ENCODE data around the gene ADCK2. TPM values are rescaled to one million over a fixed set of nuclear protein-coding genes. Genes with fewer than 3 reads are reported as not detected.
"Not testable (repeated sequence)": the region's sequence is repeated elsewhere in the genome, so short reads cannot be mapped to it uniquely, and the experiment has no call there.

Gene ADCK2
- total RNA-seq, 1 donor from 2014 or later, result 21.1 TPM

DNA sequence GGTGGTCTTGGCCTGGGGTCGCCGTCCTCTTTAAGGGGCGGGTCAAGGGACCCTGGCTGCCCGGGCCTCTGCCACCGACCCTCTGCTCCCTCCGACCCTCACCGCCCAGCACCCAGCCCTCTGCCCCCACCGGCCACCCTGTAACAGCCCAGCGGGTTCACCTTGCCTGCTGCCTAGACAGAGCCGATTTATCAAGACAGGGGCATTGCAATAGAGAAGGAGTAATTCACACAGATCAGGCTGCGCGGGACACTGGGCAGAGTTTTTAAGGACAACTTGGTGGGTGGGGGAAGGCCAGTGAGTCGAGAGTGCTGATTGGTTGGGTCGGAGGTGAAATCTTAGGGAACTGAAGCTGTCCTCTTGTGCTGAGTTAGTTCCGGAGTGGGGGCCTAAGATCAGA lies 779 bp upstream of the ADCK2 start:
- Mint-ChIP-seq H3K4me1 (ENCODE audit: low read depth) (peaks cover 27% of the 10 kb centered on the region), H3K4me3 (peak overlapping the region; percentile 79), H3K9me3 (no peaks in the 10 kb centered on the region), H3K27me3 (ENCODE audit: insufficient read depth) (peaks cover 5% of the 10 kb centered on the region), H3K36me3 (ENCODE audit: low read depth) (peaks cover 2% of the 10 kb centered on the region), H3K27ac (peak overlapping the region; percentile 59)
- intact Hi-C loops (cut with micrococcal nuclease), result loop anchor here (2.0 to 5.0 kb wide), 3 partner anchors 195 to 1067 kb away; partner anchors contain the start of genes MKRN1 and SSBP1
- no peak for DNase-seq (ENCODE audit: low spot score)

GRCh38 chr7:140673063-140673773 lies 473 bp downstream of the ADCK2 start:
- peak; percentile 56 for DNase-seq (ENCODE audit: low spot score)

GRCh38 chr7:140673774-140674155 lies 1.0 kb downstream of the ADCK2 start:
- peaks cover under 1% of the 10 kb centered on the region for H3K27me3 Mint-ChIP-seq (ENCODE audit: insufficient read depth)
- peak overlapping the region; percentile 89 for H3K27ac Mint-ChIP-seq
- peaks cover 27% of the 10 kb centered on the region for H3K4me1 Mint-ChIP-seq (ENCODE audit: low read depth)
- intact Hi-C loops (cut with micrococcal nuclease), result loop anchor here (1.0 to 5.0 kb wide), 5 partner anchors 23 to 1065 kb away; partner anchors contain the start of genes MKRN1, NDUFB2 and SSBP1
- DNase-seq (ENCODE audit: low spot score), result no peak
- peak overlapping the region; percentile 88 for H3K4me3 Mint-ChIP-seq
- H3K9me3 Mint-ChIP-seq, result no peaks in the 10 kb centered on the region
- H3K36me3 Mint-ChIP-seq (ENCODE audit: low read depth), result peaks cover 12% of the 10 kb centered on the region

More at GRCh38 chr7:140673063-140673773, 473 bp downstream of the ADCK2 start:
- H3K27me3 Mint-ChIP-seq (ENCODE audit: insufficient read depth), result peaks cover 2% of the 10 kb centered on the region
- peak overlapping the region; percentile 89 for H3K27ac Mint-ChIP-seq
- H3K4me3 Mint-ChIP-seq, result peak overlapping the region; percentile 88
- peaks cover 8% of the 10 kb centered on the region for H3K36me3 Mint-ChIP-seq (ENCODE audit: low read depth)
- H3K9me3 Mint-ChIP-seq, result no peaks in the 10 kb centered on the region
- peaks cover 27% of the 10 kb centered on the region for H3K4me1 Mint-ChIP-seq (ENCODE audit: low read depth)
- intact Hi-C loops (cut with micrococcal nuclease), result loop anchor here (1.0 to 5.0 kb wide), 5 partner anchors 23 to 1066 kb away; partner anchors contain the start of genes MKRN1, NDUFB2 and SSBP1

GRCh38 chr7:140674356-140674800 lies 1.6 kb downstream of the ADCK2 start:
- no peak for DNase-seq (ENCODE audit: low spot score)
- intact Hi-C loops (cut with micrococcal nuclease), result loop anchor here (5.0 kb wide), 2 partner anchors 197 to 442 kb away; partner anchors contain the start of gene MKRN1
- Mint-ChIP-seq H3K27me3 (ENCODE audit: insufficient read depth) (no peaks in the 10 kb centered on the region), H3K36me3 (ENCODE audit: low read depth) (peaks cover 15% of the 10 kb centered on the region), H3K9me3 (no peaks in the 10 kb centered on the region), H3K4me3 (peak overlapping the region; percentile 88), H3K4me1 (ENCODE audit: low read depth) (peaks cover 27% of the 10 kb centered on the region), H3K27ac (no peak overlapping the region)

GRCh38 chr7:140674899-140675701 lies 2.4 kb downstream of the ADCK2 start:
- DNase-seq (ENCODE audit: low spot score), result no peak
- intact Hi-C loops (cut with micrococcal nuclease), result loop anchor here (5.0 kb wide), 2 partner anchors 198 to 443 kb away; partner anchors contain the start of gene MKRN1
- H3K4me1 Mint-ChIP-seq (ENCODE audit: low read depth), result peaks cover 27% of the 10 kb centered on the region
- peaks cover 15% of the 10 kb centered on the region for H3K36me3 Mint-ChIP-seq (ENCODE audit: low read depth)
- H3K27me3 Mint-ChIP-seq (ENCODE audit: insufficient read depth), result no peaks in the 10 kb centered on the region
- no peak overlapping the region for H3K27ac Mint-ChIP-seq
- peak overlapping the region; percentile 88 for H3K4me3 Mint-ChIP-seq
- no peaks in the 10 kb centered on the region for H3K9me3 Mint-ChIP-seq

DNA sequence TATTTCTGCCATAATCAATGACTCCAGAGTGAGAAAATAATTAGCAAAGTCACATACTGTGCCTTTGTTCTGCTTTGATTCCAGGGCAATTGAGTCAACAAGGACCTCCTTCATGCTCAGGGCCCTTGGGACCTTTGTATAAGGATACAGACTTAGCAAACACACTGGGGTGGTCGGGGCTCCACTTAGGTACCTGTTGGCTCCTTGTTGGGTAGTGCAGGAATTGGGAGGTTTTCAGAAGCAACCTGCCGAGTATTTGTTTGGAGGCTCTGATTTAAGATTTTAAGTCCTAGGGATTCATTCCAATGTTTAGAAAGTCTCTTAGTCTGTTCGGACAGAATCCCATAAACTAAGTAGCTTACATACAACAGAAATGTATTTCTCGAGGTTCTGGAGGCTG lies 3.0 kb downstream of the ADCK2 start:
- no peak overlapping the region for H3K27ac Mint-ChIP-seq
- intact Hi-C loops (cut with micrococcal nuclease), result no loop called here
- H3K4me1 Mint-ChIP-seq (ENCODE audit: low read depth), result peaks cover 27% of the 10 kb centered on the region
- H3K36me3 Mint-ChIP-seq (ENCODE audit: low read depth), result peaks cover 16% of the 10 kb centered on the region
- H3K4me3 Mint-ChIP-seq, result no peak overlapping the region
- no peaks in the 10 kb centered on the region for H3K9me3 Mint-ChIP-seq
- H3K27me3 Mint-ChIP-seq (ENCODE audit: insufficient read depth), result no peaks in the 10 kb centered on the region
- no peak for DNase-seq (ENCODE audit: low spot score)

DNA sequence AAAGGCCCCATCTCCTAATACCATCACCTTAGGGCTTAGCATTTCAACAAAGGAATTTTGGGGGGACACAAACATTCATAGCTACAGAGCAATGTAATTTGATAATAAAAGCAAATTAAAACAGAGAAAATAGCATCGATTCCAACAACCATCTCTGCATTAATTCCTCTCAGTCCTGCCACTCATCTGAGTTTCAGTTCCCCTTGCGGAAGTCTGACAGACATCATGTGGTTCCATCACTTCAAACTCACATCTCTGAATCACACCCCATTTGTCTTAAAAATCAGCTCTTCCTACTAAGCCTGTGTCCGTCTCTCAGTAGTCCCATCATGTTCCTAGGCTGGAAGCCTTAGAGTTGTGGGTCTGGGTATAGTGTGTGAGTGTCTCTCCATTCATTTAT lies 3.6 kb downstream of the ADCK2 start:
- intact Hi-C loops (cut with micrococcal nuclease), result no loop called here
- DNase-seq (ENCODE audit: low spot score), result no peak
- Mint-ChIP-seq H3K9me3 (no peaks in the 10 kb centered on the region), H3K36me3 (ENCODE audit: low read depth) (peaks cover 20% of the 10 kb centered on the region), H3K27me3 (ENCODE audit: insufficient read depth) (no peaks in the 10 kb centered on the region), H3K4me1 (ENCODE audit: low read depth) (peaks cover 27% of the 10 kb centered on the region), H3K27ac (no peak overlapping the region), H3K4me3 (no peak overlapping the region)

DNA sequence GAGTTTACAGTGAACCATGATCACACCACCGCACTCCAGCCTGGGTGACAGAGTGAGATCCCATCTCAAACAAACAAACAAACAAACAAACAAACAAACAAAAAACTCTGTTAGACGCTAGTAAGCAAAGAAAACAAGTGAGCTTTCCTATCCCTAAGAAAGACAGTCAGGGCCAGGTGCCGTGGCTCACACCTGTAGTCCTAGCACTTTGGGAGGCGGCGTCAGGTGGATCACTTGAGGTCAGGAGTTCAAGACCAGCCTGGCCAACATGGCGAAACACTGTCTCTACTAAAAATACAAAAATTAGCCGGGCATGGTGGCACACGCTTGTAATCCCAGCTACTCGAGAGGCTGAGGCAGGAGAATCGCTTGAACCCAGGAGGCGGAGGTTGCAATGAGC lies 4.2 kb downstream of the ADCK2 start:
- H3K27ac Mint-ChIP-seq; DNase-seq (ENCODE audit: low spot score); intact Hi-C loops (cut with micrococcal nuclease); H3K4me3 Mint-ChIP-seq; H3K9me3 Mint-ChIP-seq; H3K27me3 Mint-ChIP-seq (ENCODE audit: insufficient read depth): not testable (repeated sequence)
- Mint-ChIP-seq H3K4me1 (ENCODE audit: low read depth) (peaks cover 27% of the 10 kb centered on the region), H3K36me3 (ENCODE audit: low read depth) (peaks cover 20% of the 10 kb centered on the region)

DNA sequence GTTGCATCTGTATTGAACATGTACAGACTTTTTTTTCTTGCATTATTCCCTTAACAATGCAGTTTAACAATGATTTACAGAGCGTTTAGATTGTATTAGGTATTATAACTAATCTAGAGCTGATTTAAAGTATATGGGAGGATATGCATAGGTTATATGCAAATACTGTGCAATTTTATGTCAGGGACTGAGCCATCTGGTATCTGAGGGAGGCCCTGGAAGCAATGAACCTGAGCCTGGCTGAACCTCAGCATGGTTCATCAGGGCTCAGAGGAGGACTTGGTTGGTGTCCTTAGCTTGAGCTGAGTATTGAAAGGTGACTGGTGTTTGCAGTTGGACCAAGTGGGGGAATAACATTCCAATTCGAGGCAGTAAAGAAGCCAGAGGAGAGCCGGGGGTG lies 4.8 kb downstream of the ADCK2 start:
- intact Hi-C loops (cut with micrococcal nuclease), result no loop called here
- Mint-ChIP-seq H3K36me3 (ENCODE audit: low read depth) (peaks cover 20% of the 10 kb centered on the region), H3K4me1 (ENCODE audit: low read depth) (peaks cover 22% of the 10 kb centered on the region), H3K27ac (no peak overlapping the region), H3K27me3 (ENCODE audit: insufficient read depth) (no peaks in the 10 kb centered on the region), H3K4me3 (no peak overlapping the region), H3K9me3 (no peaks in the 10 kb centered on the region)
- DNase-seq (ENCODE audit: low spot score), result no peak

- Mint-ChIP-seq H3K9me3 (no peaks in the 10 kb centered on the region), H3K27ac (no peak overlapping the region), H3K36me3 (ENCODE audit: low read depth) (peaks cover 22% of the 10 kb centered on the region), H3K4me3 (no peak overlapping the region), H3K4me1 (ENCODE audit: low read depth) (peaks cover 22% of the 10 kb centered on the region), H3K27me3 (ENCODE audit: insufficient read depth) (no peaks in the 10 kb centered on the region)
- DNase-seq (ENCODE audit: low spot score), result no peak
- intact Hi-C loops (cut with micrococcal nuclease), result no loop called here
These were observed 5.5 kb downstream of the ADCK2 start for GRCh38 chr7:140678081-140678815.

DNA sequence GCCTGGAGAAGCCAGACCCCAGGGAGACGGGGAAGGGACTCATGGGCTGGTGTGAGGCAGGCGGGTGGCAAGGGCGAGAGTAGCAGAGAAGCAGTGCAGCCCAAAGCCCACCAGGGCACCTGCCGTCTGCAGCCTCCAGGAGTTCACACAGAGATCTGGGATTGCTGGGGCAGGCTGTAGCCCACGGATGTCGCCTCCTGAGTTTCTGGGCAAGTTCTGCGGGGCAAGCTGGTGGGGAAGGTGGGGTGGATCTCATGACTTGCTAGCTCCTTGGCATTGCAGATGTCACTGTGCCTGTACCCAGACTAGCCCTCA lies 6.0 kb downstream of the ADCK2 start:
- intact Hi-C loops (cut with micrococcal nuclease), result no loop called here
- Mint-ChIP-seq H3K4me1 (ENCODE audit: low read depth) (peaks cover 18% of the 10 kb centered on the region), H3K27me3 (ENCODE audit: insufficient read depth) (no peaks in the 10 kb centered on the region), H3K27ac (no peak overlapping the region), H3K36me3 (ENCODE audit: low read depth) (peaks cover 22% of the 10 kb centered on the region), H3K4me3 (no peak overlapping the region), H3K9me3 (no peaks in the 10 kb centered on the region)
- no peak for DNase-seq (ENCODE audit: low spot score)

- no peaks in the 10 kb centered on the region for H3K9me3 Mint-ChIP-seq
- peaks cover 23% of the 10 kb centered on the region for H3K36me3 Mint-ChIP-seq (ENCODE audit: low read depth)
- H3K4me3 Mint-ChIP-seq, result no peak overlapping the region
- intact Hi-C loops (cut with micrococcal nuclease), result no loop called here
- no peaks in the 10 kb centered on the region for H3K27me3 Mint-ChIP-seq (ENCODE audit: insufficient read depth)
- no peak for DNase-seq (ENCODE audit: low spot score)
- H3K4me1 Mint-ChIP-seq (ENCODE audit: low read depth), result peaks cover 14% of the 10 kb centered on the region
- H3K27ac Mint-ChIP-seq, result no peak overlapping the region
These were observed 6.4 kb downstream of the ADCK2 start for GRCh38 chr7:140679186-140679585.
